Parathyroid adenoma (tissue), 2 donors: ENCODE measurements around the gene CDC7.

Experiments
- H2AFZ ChIP-seq: fragments of 300-600 bp; sonication (generic); one replicate; pipeline ENCODE4 v1.7.0; 2017; ENCODE audit warnings: antibody characterized with exemption, mild to moderate bottlenecking
- H3K27ac ChIP-seq: fragments of 300-600 bp; sonication (generic); one replicate; pipeline ENCODE4 v1.7.0; 2017
- H3K27me3 ChIP-seq: fragments of 300-600 bp; sonication (generic); one replicate; pipeline ENCODE4 v1.7.0; 2017; ENCODE audit warnings: low read length; ENCODE audit not compliant: control insufficient read depth, insufficient read depth
- H3K36me3 ChIP-seq: fragments of 300-600 bp; sonication (generic); one replicate; pipeline ENCODE4 v1.7.0; 2017; ENCODE audit warnings: low read length; ENCODE audit not compliant: control insufficient read depth, insufficient read depth
- H3K4me1 ChIP-seq: fragments of 300-600 bp; sonication (generic); one replicate; pipeline ENCODE4 v1.7.0; 2017; ENCODE audit warnings: control low read depth
- H3K4me2 ChIP-seq: fragments of 300-600 bp; sonication (generic); one replicate; pipeline ENCODE4 v1.7.0; 2017; ENCODE audit warnings: low read length
- H3K4me3 ChIP-seq: fragments of 300-600 bp; sonication (generic); one replicate; pipeline ENCODE4 v1.7.0; 2017; ENCODE audit warnings: low read depth, low read length
- H3K79me2 ChIP-seq: fragments of 300-600 bp; sonication (generic); one replicate; pipeline ENCODE4 v1.7.0; 2017; ENCODE audit warnings: control low read depth
- H3K9ac ChIP-seq: fragments of 300-600 bp; sonication (generic); one replicate; pipeline ENCODE4 v1.7.0; 2017; ENCODE audit warnings: mild to moderate bottlenecking
- H3K9me3 ChIP-seq: fragments of 300-600 bp; sonication (generic); one replicate; pipeline ENCODE4 v1.7.0; 2017; ENCODE audit warnings: low read length; ENCODE audit not compliant: control insufficient read depth
- TF ChIP-seq, protein P1 (sequence below): fragments of 300-600 bp; sonication (generic); IDR thresholded peaks from one replicate; pipeline ENCODE4 v1.7.0; 2017; ENCODE audit warnings: antibody characterized with exemption, mild to moderate bottlenecking
- donor health status: primary hyperparathyroidism.

Gene CDC7

DNA sequence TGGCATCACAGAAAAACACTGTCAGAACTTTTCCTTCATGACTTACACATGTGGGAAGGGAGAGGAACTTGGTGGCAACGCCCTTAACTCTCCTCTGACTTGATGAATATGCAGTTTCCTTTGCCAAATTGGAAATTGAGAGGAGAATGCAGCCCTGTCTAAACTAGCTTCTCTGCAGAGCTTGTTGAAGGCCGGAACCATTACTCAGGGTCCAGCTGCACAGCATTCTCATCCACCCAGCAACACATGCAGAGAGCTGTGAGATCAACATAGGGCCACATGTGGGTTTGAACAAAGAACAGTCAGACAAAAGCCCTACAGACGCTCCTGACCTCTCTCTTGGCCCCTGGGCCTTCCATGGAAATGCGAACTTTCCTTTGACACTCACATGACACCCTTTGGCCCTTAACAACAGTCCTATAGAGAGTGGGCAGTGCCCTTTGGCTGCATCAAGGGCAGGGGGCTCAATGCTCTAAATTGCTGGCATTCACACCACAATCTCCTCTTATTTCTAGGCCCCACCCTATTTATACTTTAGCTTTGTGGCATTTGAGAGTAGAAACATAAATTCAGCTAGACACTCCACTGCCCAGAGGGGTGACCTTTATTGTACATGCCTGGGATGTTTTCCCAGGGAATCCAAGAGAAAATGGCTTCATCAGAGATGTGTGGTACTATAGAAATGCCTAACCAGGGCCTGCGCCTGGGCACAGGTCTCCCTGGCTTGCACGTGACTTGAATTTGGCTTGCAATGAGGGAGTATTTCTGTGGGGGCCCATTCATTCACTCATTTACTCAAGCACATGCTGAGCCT is 64.4 kb downstream of the CDC7 start:
- no peak overlapping the region for H3K9ac ChIP-seq
- no peak overlapping the region for H3K4me2 ChIP-seq
- H3K27ac ChIP-seq = no peak overlapping the region
- H3K9me3 ChIP-seq = no peaks in the 10 kb centered on the region
- TF ChIP-seq, protein P1, sequence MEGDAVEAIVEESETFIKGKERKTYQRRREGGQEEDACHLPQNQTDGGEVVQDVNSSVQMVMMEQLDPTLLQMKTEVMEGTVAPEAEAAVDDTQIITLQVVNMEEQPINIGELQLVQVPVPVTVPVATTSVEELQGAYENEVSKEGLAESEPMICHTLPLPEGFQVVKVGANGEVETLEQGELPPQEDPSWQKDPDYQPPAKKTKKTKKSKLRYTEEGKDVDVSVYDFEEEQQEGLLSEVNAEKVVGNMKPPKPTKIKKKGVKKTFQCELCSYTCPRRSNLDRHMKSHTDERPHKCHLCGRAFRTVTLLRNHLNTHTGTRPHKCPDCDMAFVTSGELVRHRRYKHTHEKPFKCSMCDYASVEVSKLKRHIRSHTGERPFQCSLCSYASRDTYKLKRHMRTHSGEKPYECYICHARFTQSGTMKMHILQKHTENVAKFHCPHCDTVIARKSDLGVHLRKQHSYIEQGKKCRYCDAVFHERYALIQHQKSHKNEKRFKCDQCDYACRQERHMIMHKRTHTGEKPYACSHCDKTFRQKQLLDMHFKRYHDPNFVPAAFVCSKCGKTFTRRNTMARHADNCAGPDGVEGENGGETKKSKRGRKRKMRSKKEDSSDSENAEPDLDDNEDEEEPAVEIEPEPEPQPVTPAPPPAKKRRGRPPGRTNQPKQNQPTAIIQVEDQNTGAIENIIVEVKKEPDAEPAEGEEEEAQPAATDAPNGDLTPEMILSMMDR = no peak
- no peaks in the 10 kb centered on the region for H3K4me1 ChIP-seq
- H3K4me3 ChIP-seq = no peak overlapping the region
- H3K79me2 ChIP-seq = no peaks in the 10 kb centered on the region
- no peaks in the 10 kb centered on the region for H3K27me3 ChIP-seq
- H3K36me3 ChIP-seq = no peaks in the 10 kb centered on the region
- H2AFZ ChIP-seq = no peak overlapping the region

DNA sequence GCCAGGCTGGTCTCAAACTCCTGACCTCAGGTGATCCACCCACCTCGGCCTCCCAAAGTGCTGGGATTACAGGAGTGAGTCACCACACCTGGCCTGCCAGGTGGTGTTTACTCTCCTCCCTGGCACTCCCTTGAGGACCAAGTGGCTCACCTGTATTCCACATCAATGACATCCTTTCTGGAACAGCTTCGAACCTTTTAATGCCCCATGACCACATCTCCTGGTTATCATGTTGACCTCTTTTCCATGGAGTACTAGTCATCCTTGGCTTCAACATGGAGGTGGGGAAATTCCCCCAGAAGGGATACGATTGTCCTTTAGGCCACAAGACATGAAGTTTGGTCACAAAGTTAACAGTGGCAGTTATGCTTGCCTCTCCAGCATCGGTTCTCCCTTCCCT is 66.9 kb downstream of the CDC7 start:
- TF ChIP-seq, protein P1 = no peak
- H3K27me3 ChIP-seq = no peaks in the 10 kb centered on the region
- no peak overlapping the region for H3K4me3 ChIP-seq
- no peaks in the 10 kb centered on the region for H3K79me2 ChIP-seq
- no peak overlapping the region for H2AFZ ChIP-seq
- no peak overlapping the region for H3K27ac ChIP-seq
- no peaks in the 10 kb centered on the region for H3K9me3 ChIP-seq
- no peak overlapping the region for H3K4me2 ChIP-seq
- H3K4me1 ChIP-seq = no peaks in the 10 kb centered on the region
- H3K9ac ChIP-seq = no peak overlapping the region
- no peaks in the 10 kb centered on the region for H3K36me3 ChIP-seq

DNA sequence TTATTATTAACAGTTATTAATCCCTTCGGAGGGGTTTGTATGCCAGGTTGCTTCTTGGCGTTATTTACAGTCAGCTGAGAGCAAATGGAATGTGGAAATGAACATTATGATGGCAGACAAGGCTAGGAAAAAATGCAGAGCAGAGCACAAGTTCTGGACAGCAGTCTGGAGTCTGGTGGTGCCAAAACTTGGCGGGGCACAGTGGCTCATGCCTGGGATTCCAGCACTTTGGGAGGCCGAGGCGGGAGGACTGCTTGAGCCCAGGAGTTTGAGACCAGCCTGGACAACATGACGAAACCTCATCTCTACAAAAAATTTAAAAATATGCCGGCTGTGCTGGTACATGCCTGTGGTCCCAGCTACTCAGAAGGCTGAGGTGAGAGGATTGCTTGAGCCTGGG is 67.6 kb downstream of the CDC7 start:
- TF ChIP-seq, protein P1 = no peak
- no peaks in the 10 kb centered on the region for H3K79me2 ChIP-seq
- no peak overlapping the region for H3K9ac ChIP-seq
- no peak overlapping the region for H2AFZ ChIP-seq
- H3K9me3 ChIP-seq = no peaks in the 10 kb centered on the region
- no peak overlapping the region for H3K4me3 ChIP-seq
- no peak overlapping the region for H3K27ac ChIP-seq
- no peaks in the 10 kb centered on the region for H3K36me3 ChIP-seq
- no peaks in the 10 kb centered on the region for H3K27me3 ChIP-seq
- no peak overlapping the region for H3K4me2 ChIP-seq
- no peaks in the 10 kb centered on the region for H3K4me1 ChIP-seq

DNA sequence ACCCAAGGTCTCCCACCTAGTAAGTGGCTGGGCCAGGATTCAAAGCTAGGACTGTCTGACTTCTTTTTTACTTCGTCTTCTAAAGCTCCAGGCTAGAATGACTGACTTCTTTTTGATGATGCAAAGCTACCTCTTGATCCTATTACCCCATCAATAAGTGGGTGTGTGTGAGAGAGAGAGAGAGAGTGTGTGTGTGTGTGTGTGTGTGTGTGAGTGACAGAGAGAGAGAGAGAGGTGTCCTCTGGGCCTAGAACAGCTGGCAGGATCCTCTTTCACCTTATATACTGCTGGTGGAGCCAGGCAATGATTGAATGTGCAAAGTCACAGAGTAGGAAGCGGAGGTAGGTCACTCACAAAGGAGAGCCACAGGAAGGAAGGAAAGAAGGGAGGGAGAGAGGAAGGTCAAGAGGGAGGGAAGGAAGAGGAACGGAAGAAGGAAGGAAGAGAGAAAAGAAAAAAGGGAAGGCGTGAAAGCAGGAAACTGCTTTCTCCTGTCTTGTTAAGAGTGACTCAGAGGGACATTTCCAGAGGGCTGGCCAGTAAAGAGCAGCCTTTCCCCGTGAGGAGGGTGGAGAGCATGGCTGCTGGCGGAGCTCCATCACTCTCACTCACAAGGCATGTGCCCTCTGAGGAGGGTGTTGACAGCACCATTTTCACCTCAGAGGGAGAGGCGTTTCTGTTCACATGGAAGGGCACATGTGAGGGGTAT is 68.9 kb downstream of the CDC7 start:
- TF ChIP-seq, protein P1 = no peak
- no peaks in the 10 kb centered on the region for H3K9me3 ChIP-seq

More for the DNA sequence above, 68.9 kb downstream of the CDC7 start:
- Histone ChIP-seq H3K4me3 (no peak overlapping the region), H3K4me1 (no peaks in the 10 kb centered on the region), H3K36me3 (no peaks in the 10 kb centered on the region), H3K27ac (no peak overlapping the region), H3K4me2 (no peak overlapping the region), H3K9ac (no peak overlapping the region), H2AFZ (no peak overlapping the region), H3K27me3 (no peaks in the 10 kb centered on the region), H3K79me2 (no peaks in the 10 kb centered on the region)
